ENCODE results near the gene AP5B1. TPM values are rescaled to one million over a fixed set of nuclear protein-coding genes. Genes with fewer than 3 reads are reported as not detected.

AP5B1 gene
- total RNA-seq, 1 experiment from 2014 or later = 9.4 TPM

DNA sequence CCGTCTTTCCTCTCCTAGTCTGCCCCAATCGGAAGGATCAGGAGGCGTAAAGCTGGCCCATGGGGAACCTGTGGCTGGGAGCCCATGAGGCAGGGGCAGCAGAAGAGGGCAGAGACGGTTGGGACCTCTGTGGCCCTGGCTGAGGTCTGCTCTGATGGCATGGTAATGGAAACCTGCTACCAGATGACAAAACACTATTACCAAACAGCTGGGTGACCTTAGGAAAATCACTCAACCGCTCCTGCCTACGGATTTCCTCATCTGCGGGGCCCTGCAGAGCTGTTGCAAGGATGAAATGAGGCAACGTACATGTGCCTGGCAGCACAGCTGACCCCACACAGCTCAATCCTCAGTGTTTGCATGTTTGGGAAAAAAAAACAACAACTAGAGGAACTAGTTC lies 4.6 kb downstream of the AP5B1 start:
- Histone ChIP-seq H3K56ac (ENCODE audit: insufficient read length, low read depth, low read length) (no peak overlapping the region), H4K20me1 (ENCODE audit: control insufficient read depth, insufficient read depth, insufficient read length) (no peaks in the 10 kb centered on the region), H3K4me1 (ENCODE audit: insufficient read depth, low read length) (no peaks in the 10 kb centered on the region), H2BK15ac (ENCODE audit: low read depth, low read length) (no peak overlapping the region), H2BK5ac (ENCODE audit: insufficient read length, low read length) (no peak overlapping the region), H3K79me1 (ENCODE audit: insufficient read depth, low read depth, low read length, poor library complexity, severe bottlenecking) (no peaks in the 10 kb centered on the region), H3K4me2 (ENCODE audit: insufficient read depth, insufficient read length, low read length) (no peak overlapping the region), H2AK5ac (ENCODE audit: insufficient read length, low read length) (no peak overlapping the region), H3K23ac (ENCODE audit: insufficient read length, low read depth, low read length) (no peak overlapping the region), H2BK20ac (ENCODE audit: low read depth, low read length, poor library complexity, severe bottlenecking) (no peak overlapping the region), H2BK120ac (ENCODE audit: low read depth, low read length, poor library complexity, severe bottlenecking) (no peak overlapping the region), H4K8ac (replicated peaks; ENCODE audit: insufficient read length, low read depth, low read length) (no peak overlapping the region), H3K27me3 (ENCODE audit: insufficient read depth, low read length) (no peaks in the 10 kb centered on the region), H3K79me2 (ENCODE audit: insufficient read depth, low read length) (no peaks in the 10 kb centered on the region), H3K23me2 (ENCODE audit: insufficient read length, low read depth, low read length, poor library complexity, severe bottlenecking) (peaks cover 8% of the 10 kb centered on the region), H3K9me3 (ENCODE audit: control insufficient read depth, low read depth, low read length) (no peaks in the 10 kb centered on the region), H4K91ac (ENCODE audit: insufficient read length, low read depth, low read length) (no peak overlapping the region), H4K5ac (ENCODE audit: insufficient read length, low read depth, low read length) (no peak overlapping the region), H3K9ac (ENCODE audit: extremely low read depth, insufficient read length, low read length) (no peak overlapping the region), H3K27ac (ENCODE audit: insufficient read length, low read depth, low read length) (no peak overlapping the region), H3K18ac (ENCODE audit: insufficient read length, low read depth, low read length) (no peak overlapping the region), H3K14ac (ENCODE audit: insufficient read depth, low read length) (no peak overlapping the region), H2BK12ac (ENCODE audit: insufficient read length, low read depth, low read length) (no peak overlapping the region), H2AFZ (ENCODE audit: low read length) (no peak overlapping the region), H3T11ph (ENCODE audit: low read length) (no peak overlapping the region), H3K4ac (ENCODE audit: low read depth, low read length) (no peak overlapping the region)
- peaks cover 0 to 18% (median 8%) of the 10 kb centered on the region in 3 experiments; a peak in 4 of 7 replicates for H3K36me3 Mint-ChIP-seq (ENCODE audit: insufficient read depth in 1 of 3, low read depth in 3 of 3)
- H3K27ac Mint-ChIP-seq = no peak overlapping the region
- DNase-seq = no peak
- no peak overlapping the region for H3K4me3 Mint-ChIP-seq
- no peaks in the 10 kb centered on the region; a peak in 1 of 4 replicates for H3K4me1 Mint-ChIP-seq
- no CpG with 5 or more reads among the region's 8 CpGs for WGBS (ENCODE audit: extremely low coverage, insufficient read length, low lambda C conversion rate)
- H3K9me3 Mint-ChIP-seq = peaks cover 0 to 2% of the 10 kb centered on the region in 2 experiments; a peak in 1 of 5 replicates
- TF ChIP-seq, protein P1, sequence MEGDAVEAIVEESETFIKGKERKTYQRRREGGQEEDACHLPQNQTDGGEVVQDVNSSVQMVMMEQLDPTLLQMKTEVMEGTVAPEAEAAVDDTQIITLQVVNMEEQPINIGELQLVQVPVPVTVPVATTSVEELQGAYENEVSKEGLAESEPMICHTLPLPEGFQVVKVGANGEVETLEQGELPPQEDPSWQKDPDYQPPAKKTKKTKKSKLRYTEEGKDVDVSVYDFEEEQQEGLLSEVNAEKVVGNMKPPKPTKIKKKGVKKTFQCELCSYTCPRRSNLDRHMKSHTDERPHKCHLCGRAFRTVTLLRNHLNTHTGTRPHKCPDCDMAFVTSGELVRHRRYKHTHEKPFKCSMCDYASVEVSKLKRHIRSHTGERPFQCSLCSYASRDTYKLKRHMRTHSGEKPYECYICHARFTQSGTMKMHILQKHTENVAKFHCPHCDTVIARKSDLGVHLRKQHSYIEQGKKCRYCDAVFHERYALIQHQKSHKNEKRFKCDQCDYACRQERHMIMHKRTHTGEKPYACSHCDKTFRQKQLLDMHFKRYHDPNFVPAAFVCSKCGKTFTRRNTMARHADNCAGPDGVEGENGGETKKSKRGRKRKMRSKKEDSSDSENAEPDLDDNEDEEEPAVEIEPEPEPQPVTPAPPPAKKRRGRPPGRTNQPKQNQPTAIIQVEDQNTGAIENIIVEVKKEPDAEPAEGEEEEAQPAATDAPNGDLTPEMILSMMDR (conservative IDR thresholded peaks at IDR 0.05) = no peak
- H3K27me3 Mint-ChIP-seq (ENCODE audit: low read depth) = no peaks in the 10 kb centered on the region; the same call in none of the 2 replicates
